Kidney (tissue), 14 donors: ENCODE measurements around the gene CBY1. TPM values are rescaled to one million over a fixed set of nuclear protein-coding genes. Genes with fewer than 3 reads are reported as not detected.

Source experiments
- DNase-seq, 5 donors: peaks; one replicate each; pipeline ENCODE4 v3.0.0-alpha.2; 2013 to 2020
- FAIRE-seq: peaks from 2 replicates; lab custom pipeline; 2012; peaks lifted over from hg19 to GRCh38; lab: Jason Lieb, UNC
- H3K27ac ChIP-seq, 2 donors: one replicate each; pipeline ENCODE4 v1.7.0; 2013; ENCODE audit warnings: low read depth in 2 of 2, low read length in 2 of 2, inconsistent platforms in 1 of 2
- H3K27me3 ChIP-seq: one replicate; pipeline ENCODE4 v1.7.1; 2013; ENCODE audit warnings: low read length, inconsistent platforms; ENCODE audit not compliant: control insufficient read depth, insufficient read depth
- H3K36me3 ChIP-seq, 3 donors: one replicate each; pipeline versions ENCODE4 v1.7.0 to v1.7.1; 2013; ENCODE audit warnings: low read length in 3 of 3, control low read depth in 1 of 3, inconsistent platforms in 1 of 3; ENCODE audit not compliant: insufficient read depth in 3 of 3, control insufficient read depth in 2 of 3
- H3K4me1 ChIP-seq, 3 donors: one replicate each; pipeline versions ENCODE4 v1.7.0 to v1.7.1; 2013; ENCODE audit warnings: low read length in 3 of 3, inconsistent platforms in 1 of 3, low read depth in 1 of 3; ENCODE audit not compliant: control insufficient read depth in 2 of 3, insufficient read depth in 2 of 3
- H3K4me3 ChIP-seq, 3 donors: one replicate each; pipeline versions ENCODE4 v1.7.0 to v1.8.1; 2013; ENCODE audit warnings: low read length in 3 of 3, control low read depth in 1 of 3, inconsistent platforms in 1 of 3
- H3K9ac ChIP-seq, 3 donors: one replicate each; pipeline versions ENCODE4 v1.7.0 to v1.7.1; 2013; ENCODE audit warnings: low read length in 3 of 3, control low read depth in 1 of 3, inconsistent platforms in 1 of 3
- H3K9me3 ChIP-seq, 3 donors: one replicate each; pipeline versions ENCODE4 v1.7.0 to v1.7.1; 2013; ENCODE audit warnings: low read length in 3 of 3, control low read depth in 1 of 3, inconsistent platforms in 1 of 3; ENCODE audit not compliant: control insufficient read depth in 2 of 3, insufficient read depth in 1 of 3
- intact Hi-C: fragments of 100-400 bp; cut with DNase I; formaldehyde crosslinking; loops from one replicate; pipeline ENCODE4 v1.11.1; 2022
- polyA plus RNA-seq: library from polyadenylated mRNA; stranded (reverse); fragments of 350-450 nt; fragmentation: Illumina TruSeq; extraction: RNeasy Lipid Tissue Mini Kit (QIAGEN cat#74804); gene quantifications from one replicate; pipeline ENCODE4 v1.2.3, GENCODE V29; 2014; ENCODE audit warnings: low read depth, low replicate concordance; ENCODE audit not compliant: insufficient read depth
- total RNA-seq: library from RNA; stranded (reverse); fragmentation: NEBNext Ultra II Directional; extraction: Animal tissue kit (Norgen Biotek cat#: 25700); gene quantifications from one replicate; pipeline ENCODE4 v1.2.1, GENCODE V29; 2021
- TF ChIP-seq, protein P1 (sequence below): IDR thresholded peaks from 3 replicates; pipeline ENCODE4 v1.5.1; 2012; ENCODE audit warnings: mild to moderate bottlenecking, moderate library complexity, borderline replicate concordance; ENCODE audit not compliant: insufficient read depth; ENCODE audit errors: extremely low read depth
- donor health status: control.
- donor health status: control.
- donor health status: control.
- donor health status: control.
- donor health status: control.
- donor health status: DM: yes; HTN: yes; CAD: no.
- donor health status: Normal renal cell carcinoma (clear cell type).

CBY1 gene
- total and polyA plus RNA-seq, 2 donors from 2014 or later: 36.0 to 67.2 TPM

DNA sequence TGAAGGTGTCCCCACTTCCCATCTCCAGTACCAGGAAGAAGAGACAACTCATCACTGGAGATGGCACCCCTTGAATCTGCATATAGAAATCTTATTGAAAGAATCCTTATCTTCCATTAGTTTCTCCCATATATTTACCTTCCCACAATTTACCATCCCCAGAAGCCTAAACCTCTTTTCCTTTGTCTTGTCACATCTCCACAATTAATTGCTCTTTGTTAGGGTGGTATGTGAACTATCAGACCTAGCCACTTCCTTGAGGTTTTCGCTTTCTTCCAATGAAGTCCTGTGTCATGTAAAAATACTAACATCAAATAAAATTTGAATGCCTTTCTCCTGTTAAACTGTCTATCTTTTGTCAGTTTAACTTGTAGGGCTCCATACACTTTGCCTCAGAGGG is 38.2 kb upstream of the CBY1 start:
- no peak overlapping the region for H3K4me3 ChIP-seq
- H3K27me3 ChIP-seq: no peaks in the 10 kb centered on the region
- H3K36me3 ChIP-seq: peaks cover 2 to 5% (median 3%) of the 10 kb centered on the region in 3 donors
- H3K9ac ChIP-seq: no peak overlapping the region
- no peak for FAIRE-seq
- DNase-seq: no peak
- TF ChIP-seq, protein P1, sequence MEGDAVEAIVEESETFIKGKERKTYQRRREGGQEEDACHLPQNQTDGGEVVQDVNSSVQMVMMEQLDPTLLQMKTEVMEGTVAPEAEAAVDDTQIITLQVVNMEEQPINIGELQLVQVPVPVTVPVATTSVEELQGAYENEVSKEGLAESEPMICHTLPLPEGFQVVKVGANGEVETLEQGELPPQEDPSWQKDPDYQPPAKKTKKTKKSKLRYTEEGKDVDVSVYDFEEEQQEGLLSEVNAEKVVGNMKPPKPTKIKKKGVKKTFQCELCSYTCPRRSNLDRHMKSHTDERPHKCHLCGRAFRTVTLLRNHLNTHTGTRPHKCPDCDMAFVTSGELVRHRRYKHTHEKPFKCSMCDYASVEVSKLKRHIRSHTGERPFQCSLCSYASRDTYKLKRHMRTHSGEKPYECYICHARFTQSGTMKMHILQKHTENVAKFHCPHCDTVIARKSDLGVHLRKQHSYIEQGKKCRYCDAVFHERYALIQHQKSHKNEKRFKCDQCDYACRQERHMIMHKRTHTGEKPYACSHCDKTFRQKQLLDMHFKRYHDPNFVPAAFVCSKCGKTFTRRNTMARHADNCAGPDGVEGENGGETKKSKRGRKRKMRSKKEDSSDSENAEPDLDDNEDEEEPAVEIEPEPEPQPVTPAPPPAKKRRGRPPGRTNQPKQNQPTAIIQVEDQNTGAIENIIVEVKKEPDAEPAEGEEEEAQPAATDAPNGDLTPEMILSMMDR: no peak
- intact Hi-C loops: no loop called here
- no peak overlapping the region for H3K27ac ChIP-seq
- no peaks in the 10 kb centered on the region for H3K4me1 ChIP-seq
- H3K9me3 ChIP-seq: no peaks in the 10 kb centered on the region

DNA sequence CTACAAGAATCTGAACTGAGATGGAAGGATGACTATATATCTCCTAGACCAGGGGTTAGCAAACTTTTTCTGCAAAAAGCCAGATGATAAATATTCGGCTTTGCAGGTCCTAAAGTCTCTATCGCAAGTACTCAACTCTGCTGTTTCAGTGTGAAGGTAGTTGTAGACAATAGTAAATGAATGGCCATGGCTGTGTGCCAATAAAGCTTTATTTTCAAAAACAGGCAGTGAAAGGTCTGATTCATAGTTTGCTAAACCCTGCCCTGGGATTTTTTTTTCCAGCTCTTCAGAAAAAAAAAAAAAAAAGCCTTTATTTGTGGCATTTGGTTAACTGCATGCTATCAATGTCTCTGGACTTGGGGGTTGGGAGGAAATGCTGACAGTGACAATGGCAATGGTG is 37.8 kb upstream of the CBY1 start:
- Histone ChIP-seq H3K4me1 (no peaks in the 10 kb centered on the region), H3K36me3 (peaks cover 2 to 5% (median 3%) of the 10 kb centered on the region in 3 donors), H3K4me3 (no peak overlapping the region), H3K27ac (no peak overlapping the region), H3K9me3 (no peaks in the 10 kb centered on the region), H3K9ac (no peak overlapping the region), H3K27me3 (no peaks in the 10 kb centered on the region)
- no peak for FAIRE-seq
- intact Hi-C loops: no loop called here
- DNase-seq: no peak
- TF ChIP-seq, protein P1: no peak

DNA sequence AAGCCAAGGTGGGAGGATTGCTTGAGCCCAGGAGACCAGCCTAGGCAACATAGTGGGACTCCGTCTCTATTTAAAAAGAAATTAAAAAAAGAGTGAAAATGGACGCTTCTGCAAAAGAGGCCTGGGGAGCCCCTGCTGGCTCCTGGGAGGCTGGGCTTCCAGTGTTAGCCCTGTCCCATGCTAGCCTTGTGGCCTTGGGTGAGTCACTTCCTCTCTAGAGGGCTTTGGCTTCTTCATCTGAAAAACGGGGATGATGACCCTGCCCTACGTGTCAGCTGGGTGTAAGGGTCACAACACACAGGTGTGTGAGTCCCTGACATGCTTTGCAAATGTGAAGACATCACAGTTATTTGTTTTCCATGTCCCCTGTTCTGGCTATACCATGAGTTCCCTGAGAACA is 33.1 kb upstream of the CBY1 start:
- Histone ChIP-seq H3K4me3 (no peak overlapping the region), H3K9me3 (no peaks in the 10 kb centered on the region), H3K4me1 (no peaks in the 10 kb centered on the region), H3K9ac (no peak overlapping the region), H3K27me3 (no peaks in the 10 kb centered on the region), H3K36me3 (peaks cover 0 to 3% (median 3%) of the 10 kb centered on the region in 3 donors), H3K27ac (no peak overlapping the region)
- TF ChIP-seq, protein P1: no peak
- no peak for DNase-seq
- intact Hi-C loops: no loop called here
- no peak for FAIRE-seq

DNA sequence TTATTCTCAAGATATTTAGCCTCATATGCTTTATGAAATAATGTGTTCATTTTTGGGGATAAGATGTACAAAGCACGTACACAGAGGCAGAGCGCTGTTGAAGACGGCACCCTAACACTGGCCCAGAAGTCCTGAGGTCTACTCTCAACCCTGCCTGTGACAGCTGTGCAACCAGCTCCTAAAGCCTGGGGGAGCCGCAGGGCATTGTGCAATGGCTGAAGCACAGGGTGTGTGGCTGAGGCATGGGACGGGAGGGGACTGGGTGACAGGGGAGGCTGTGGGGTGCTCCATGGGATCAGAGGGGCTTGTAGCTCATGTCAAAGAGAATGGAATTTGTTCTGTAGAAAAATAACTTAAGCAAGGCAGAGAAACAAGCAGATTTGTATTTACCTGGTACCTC is 28.0 kb upstream of the CBY1 start:
- H3K9me3 ChIP-seq: no peaks in the 10 kb centered on the region
- no peak for DNase-seq
- H3K36me3 ChIP-seq: no peaks in the 10 kb centered on the region
- no peaks in the 10 kb centered on the region for H3K4me1 ChIP-seq
- no peak overlapping the region for H3K4me3 ChIP-seq
- intact Hi-C loops: no loop called here
- no peak overlapping the region for H3K27ac ChIP-seq
- TF ChIP-seq, protein P1: no peak
- no peak for FAIRE-seq
- no peak overlapping the region for H3K9ac ChIP-seq
- H3K27me3 ChIP-seq: no peaks in the 10 kb centered on the region
